ENCODE measurements around the gene KLHDC4. TPM values are rescaled to one million over a fixed set of nuclear protein-coding genes. Genes with fewer than 3 reads are reported as not detected.

Gene KLHDC4
- total and polyA plus RNA-seq, 9 of the 15 experiments (the other 6 are each of a cell fraction or from before 2014, with no cell fraction given), result 1.3 to 68.1 (median 32.8) TPM

GRCh38 chr16:87780385-87780989 lies 14.7 kb upstream of the KLHDC4 start (continued):
- no peak for TF ChIP-seq TCF3 (CRISPR knock-in tag; IDR thresholded peaks at IDR 0.05)
- TF ChIP-seq ZHX1 (conservative IDR thresholded peaks at IDR 0.05; ENCODE audit: low read length), result no peak
- TF ChIP-seq ZEB2 (IDR thresholded peaks at IDR 0.05), result 0 out of 2 replicates have a peak, but pooled peaks have one; percentile 25
- TF ChIP-seq SP1 (CRISPR knock-in tag; IDR thresholded peaks at IDR 0.05), result no peak
- TF ChIP-seq, protein P1, sequence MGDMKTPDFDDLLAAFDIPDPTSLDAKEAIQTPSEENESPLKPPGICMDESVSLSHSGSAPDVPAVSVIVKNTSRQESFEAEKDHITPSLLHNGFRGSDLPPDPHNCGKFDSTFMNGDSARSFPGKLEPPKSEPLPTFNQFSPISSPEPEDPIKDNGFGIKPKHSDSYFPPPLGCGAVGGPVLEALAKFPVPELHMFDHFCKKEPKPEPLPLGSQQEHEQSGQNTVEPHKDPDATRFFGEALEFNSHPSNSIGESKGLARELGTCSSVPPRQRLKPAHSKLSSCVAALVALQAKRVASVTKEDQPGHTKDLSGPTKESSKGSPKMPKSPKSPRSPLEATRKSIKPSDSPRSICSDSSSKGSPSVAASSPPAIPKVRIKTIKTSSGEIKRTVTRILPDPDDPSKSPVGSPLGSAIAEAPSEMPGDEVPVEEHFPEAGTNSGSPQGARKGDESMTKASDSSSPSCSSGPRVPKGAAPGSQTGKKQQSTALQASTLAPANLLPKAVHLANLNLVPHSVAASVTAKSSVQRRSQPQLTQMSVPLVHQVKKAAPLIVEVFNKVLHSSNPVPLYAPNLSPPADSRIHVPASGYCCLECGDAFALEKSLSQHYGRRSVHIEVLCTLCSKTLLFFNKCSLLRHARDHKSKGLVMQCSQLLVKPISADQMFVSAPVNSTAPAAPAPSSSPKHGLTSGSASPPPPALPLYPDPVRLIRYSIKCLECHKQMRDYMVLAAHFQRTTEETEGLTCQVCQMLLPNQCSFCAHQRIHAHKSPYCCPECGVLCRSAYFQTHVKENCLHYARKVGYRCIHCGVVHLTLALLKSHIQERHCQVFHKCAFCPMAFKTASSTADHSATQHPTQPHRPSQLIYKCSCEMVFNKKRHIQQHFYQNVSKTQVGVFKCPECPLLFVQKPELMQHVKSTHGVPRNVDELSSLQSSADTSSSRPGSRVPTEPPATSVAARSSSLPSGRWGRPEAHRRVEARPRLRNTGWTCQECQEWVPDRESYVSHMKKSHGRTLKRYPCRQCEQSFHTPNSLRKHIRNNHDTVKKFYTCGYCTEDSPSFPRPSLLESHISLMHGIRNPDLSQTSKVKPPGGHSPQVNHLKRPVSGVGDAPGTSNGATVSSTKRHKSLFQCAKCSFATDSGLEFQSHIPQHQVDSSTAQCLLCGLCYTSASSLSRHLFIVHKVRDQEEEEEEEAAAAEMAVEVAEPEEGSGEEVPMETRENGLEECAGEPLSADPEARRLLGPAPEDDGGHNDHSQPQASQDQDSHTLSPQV (IDR thresholded peaks at IDR 0.05), result peak; percentile 51
- peak in 1 of 2 experiments; percentile 19; a peak in 1 of 4 replicates for TF ChIP-seq MAZ (CRISPR knock-in tag; conservative IDR thresholded peaks at IDR 0.05 in 1 of 2, IDR thresholded peaks at IDR 0.05 in 1 of 2)
- TF ChIP-seq, protein P2, sequence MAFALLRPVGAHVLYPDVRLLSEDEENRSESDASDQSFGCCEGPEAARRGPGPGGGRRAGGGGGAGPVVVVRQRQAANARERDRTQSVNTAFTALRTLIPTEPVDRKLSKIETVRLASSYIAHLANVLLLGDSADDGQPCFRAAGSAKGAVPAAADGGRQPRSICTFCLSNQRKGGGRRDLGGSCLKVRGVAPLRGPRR (CRISPR knock-in tag; IDR thresholded peaks at IDR 0.05), result no peak
- TF ChIP-seq SAFB2 (IDR thresholded peaks at IDR 0.05; ENCODE audit: borderline replicate concordance, low read depth, low read length, severe bottlenecking), result no peak
- TF ChIP-seq CLOCK (CRISPR knock-in tag; IDR thresholded peaks at IDR 0.05; ENCODE audit: borderline replicate concordance), result no peak
